Measurements from ENCODE around the gene CACNA1I.

GRCh38 chr22:39682994-39683393 is 112.4 kb downstream of the CACNA1I start:
- no peak for TF ChIP-seq CTCF (IDR thresholded peaks at IDR 0.05)
- no peak for TF ChIP-seq EZH2 (IDR thresholded peaks at IDR 0.05)
- TF ChIP-seq EZH2phosphoT487 (IDR thresholded peaks at IDR 0.05): no peak
